ENCODE results near the gene IGSF22.

- no peak for TF ChIP-seq POLR2AphosphoS5 (IDR thresholded peaks at IDR 0.05)
- no peak for TF ChIP-seq POLR2A (IDR thresholded peaks at IDR 0.05)
These were observed 56.8 kb downstream of the IGSF22 start for GRCh38 chr11:18669219-18669596.

Measured in stomach (tissue), 4 donors.